IMR-90 (cell line): ENCODE data around the gene EXOC6.
"Not testable (repeated sequence)": the region's sequence is repeated elsewhere in the genome, so short reads cannot be mapped to it uniquely, and the experiment has no call there.

Experiments
- CHD1 ChIP-seq: IDR thresholded peaks from 2 replicates; pipeline ENCODE4 v1.6.1; 2012; ENCODE audit warnings: low read depth, low read length, improper control_type of control experiment
- CTCF ChIP-seq: conservative IDR thresholded peaks from 2 replicates; pipeline ENCODE4 v1.5.1; 2012; ENCODE audit warnings: mild to moderate bottlenecking, low read depth, low read length, improper control_type of control experiment
- MAFK ChIP-seq: IDR thresholded peaks from 2 replicates; pipeline ENCODE4 v1.6.1; 2012; ENCODE audit warnings: low read depth, low read length, improper control_type of control experiment
- NFE2L2 ChIP-seq: fragments of 150-350 bp; IDR thresholded peaks from 2 replicates; pipeline ENCODE4 v1.6.1; 2016; ENCODE audit warnings: low read depth, mild to moderate bottlenecking, low read length
- POLR2A ChIP-seq: IDR thresholded peaks from 2 replicates; pipeline ENCODE4 v1.6.1; 2012; ENCODE audit warnings: mild to moderate bottlenecking, low read depth, low read length
- RFX5 ChIP-seq: IDR thresholded peaks from 2 replicates; pipeline ENCODE4 v1.8.0; 2012; ENCODE audit warnings: low read depth, mild to moderate bottlenecking, low read length, moderate library complexity

- not testable (repeated sequence) for TF ChIP-seq CTCF, POLR2A, NFE2L2, RFX5, MAFK, CHD1
These were observed 128.0 kb downstream of the EXOC6 start for GRCh38 chr10:92976278-92976677.
